NCI-H2196 treated with DMSO at 0.1 percent for 48 hours (cell line): ENCODE results near the gene RGS11.

ENCODE experiments used
- DNase-seq: peaks from one replicate; lab custom pipeline; 2025; ENCODE audit not compliant: unreplicated experiment; lab: John Stamatoyannopoulos, UW

Gene RGS11

DNA sequence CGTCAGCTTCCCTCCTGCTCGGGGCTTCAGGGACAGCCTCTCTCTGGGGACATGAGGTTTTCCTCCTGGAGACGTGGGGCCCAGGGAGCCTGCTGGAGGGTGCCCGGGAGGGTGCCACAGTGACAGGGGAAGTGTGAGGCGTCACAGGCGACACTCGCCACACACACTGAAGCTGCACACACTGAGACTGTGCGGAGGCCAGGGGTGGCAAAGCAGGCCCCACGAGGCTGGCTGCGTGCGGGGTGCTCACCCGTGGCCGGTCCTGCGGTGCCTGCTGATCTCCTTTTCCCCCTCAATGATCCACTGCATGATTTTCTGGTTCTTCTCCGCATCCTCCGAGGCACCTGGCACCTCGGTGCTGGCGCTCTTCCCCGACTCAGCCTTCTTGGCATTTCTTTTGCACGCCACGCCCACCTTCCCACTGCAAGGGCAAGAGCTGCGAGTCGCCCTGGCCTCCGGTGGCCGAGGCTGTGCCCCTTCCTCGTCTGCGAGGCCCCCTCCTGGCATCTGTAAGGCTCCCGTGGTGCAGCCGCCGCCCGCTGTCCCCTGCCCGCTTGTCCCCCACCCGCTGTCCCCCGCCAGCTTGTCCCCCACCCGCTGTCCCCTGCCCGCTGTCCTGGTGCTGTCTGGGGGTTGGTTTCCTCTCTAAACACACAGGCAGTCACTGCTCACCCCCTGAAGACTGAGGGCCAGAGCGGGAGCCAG lies 21.2 kb upstream of the RGS11 start:
- DNase-seq = no peak

DNA sequence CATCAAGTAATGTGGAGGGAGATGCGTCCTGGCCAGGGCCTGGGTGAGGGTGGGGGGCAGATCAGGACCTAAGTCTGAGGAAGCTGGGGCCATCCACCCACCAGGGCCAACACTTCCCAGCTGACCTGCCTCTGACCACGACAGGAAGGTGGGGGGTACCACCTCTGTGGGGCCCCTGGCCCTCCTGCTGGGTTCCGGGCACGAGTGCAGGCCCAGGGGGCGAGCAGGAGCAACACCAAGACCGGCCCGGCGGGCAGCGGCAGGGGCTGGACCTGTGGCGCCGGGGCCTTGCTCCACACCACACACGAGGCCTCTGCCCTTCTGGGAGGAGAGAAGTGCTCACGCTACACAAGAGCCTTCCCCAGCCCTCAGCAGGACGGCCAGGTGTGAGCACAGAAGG lies 20.5 kb upstream of the RGS11 start:
- no peak for DNase-seq

DNA sequence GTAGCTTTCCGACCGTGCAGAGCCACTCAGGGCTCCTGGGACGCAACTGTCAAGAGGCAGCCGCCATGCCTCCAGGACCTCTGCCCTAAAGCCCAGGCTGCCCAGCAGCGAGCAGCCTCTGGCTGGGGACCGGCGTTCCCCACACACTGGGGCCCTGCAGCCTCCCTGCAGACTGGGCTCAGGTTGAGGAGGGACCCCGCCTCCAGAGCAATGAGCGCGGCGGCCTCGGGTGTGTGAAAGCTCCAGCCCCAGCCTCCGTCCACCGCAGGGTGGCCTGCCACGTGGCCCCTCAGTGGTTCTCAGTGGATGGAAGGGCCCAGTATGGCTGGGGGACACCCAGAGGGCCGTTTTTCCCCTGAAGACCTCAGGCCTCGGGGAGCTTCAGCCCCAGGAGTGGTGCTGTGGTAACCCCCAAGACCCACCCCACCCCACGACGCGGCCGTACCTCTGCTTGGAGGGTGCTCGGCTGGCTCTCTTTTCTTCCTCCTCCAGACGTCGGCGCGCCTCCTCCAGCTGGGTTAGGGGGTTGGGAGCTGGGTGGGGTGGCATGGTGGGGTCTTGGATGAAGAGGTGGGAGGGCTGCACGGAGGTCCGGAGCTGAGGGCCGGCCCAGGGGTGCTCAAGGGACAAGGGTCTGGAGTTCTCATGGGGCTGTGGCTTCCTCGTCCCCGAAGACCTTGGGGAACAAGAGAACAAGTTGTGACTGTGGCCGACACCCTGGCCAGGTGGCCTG lies 17.5 kb upstream of the RGS11 start:
- no peak for DNase-seq

DNA sequence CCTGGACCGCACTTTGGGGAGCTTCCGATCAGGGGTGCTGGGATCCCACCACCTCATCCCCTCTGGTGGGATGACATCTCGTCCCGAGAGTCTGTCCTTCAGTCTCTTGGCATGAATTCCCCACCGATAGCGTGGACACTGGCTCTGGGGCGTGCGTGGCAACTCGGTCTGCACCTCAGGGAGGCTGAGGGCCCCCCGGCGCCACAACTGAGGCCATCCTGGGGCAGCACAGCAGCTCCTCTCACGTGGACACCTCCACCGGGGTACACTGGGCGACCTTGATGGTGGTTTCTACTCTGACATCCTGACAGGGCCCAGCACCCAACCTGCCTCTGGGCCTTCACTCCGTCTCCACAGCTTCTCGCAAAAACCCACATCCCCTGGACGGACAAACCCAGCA lies 15.8 kb upstream of the RGS11 start:
- no peak for DNase-seq

DNA sequence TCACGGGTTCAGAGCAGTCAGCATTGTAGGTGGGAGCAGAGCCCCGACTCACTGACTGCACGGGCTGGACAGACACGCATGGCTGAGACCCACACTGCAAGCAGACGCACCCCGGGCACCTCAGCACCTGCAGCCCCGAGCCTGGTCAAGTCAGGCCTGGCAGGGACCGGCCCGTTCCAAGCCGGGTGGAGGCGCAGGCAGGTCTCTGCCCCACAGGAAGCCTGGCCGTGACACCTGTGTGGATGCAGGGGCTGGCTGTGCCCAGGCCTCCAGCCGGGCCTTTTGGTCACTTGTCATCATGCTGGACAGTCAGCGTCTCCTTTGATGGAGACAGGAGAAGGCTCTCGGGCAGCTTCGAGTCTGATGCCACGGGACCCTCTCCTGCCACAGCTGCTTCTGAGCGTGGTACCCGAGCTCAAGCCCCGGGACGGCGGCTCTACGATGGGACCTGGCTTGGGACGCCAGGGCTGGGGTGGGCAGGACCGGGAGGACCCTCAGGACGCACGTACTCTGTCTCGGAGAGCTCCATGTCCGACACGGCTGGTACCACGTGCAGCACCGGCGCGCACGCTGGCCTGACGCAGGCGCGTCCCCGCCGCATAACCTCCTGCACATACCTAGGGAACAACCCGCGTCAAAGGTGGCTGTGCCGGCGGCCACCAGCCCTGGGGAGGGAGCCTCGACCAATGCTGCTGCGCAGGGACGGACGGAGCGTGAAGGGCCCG lies 15.1 kb upstream of the RGS11 start:
- DNase-seq = no peak

DNA sequence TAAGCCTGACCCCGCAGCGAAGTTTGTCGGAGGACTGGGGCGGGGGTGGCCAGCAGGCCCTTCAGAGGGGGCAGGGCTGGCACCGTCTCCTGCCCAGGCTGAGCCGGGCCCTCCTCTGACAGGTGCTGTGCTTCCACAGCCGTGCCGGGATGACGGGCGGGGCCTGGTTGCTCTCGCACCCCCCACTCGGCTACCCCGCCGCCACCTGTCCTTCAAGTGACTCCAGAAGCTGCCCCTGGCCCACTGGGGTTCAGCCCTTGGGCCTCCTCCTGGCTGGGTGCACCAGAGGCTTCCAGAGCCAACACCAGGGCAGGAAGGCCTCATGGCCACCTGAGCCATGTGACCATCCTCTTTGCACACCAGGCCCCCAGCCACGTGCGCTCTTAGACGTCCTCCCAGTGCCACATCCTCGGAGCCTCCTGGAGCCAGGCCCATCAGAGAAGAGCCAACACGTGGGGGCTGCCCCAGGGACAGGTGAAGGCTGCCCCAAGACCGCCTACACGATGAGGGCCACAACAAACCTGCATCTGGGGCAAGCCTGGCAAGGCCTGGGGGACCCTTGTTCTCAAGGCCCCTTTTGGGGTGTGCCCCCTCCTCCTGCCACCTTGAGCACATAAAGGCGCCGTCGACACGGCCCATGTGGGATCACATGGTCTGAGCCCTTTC lies 14.4 kb upstream of the RGS11 start:
- no peak for DNase-seq

DNA sequence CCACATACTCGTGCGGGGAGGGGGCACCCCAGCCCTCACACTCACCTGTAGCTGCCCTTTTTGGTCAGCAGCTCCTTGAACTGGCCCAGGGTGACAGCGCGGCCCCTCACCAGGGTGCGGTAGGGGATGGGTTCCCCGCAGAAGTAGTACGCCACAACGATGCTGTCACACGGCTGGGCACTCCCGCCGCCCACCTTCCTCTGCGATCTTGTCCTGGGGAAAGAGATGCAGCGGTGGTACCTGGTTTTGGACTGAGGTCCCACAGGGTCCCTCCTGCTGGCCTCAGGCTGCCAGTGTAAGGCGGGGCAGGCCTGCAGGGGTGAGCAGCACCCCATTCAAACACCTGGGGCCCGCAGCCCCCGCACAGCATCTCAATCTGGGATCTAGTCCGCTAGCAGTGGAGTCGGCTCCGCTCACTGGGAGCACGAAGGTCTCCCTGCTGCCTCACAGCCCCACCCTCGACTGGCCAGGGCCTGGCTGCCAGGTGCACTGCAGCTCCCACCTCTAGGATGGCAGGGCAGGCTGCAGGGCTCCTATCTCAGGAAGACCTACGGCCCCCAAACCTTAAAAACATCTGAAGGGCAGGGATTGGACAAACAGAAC lies 13.8 kb upstream of the RGS11 start:
- no peak for DNase-seq

DNA sequence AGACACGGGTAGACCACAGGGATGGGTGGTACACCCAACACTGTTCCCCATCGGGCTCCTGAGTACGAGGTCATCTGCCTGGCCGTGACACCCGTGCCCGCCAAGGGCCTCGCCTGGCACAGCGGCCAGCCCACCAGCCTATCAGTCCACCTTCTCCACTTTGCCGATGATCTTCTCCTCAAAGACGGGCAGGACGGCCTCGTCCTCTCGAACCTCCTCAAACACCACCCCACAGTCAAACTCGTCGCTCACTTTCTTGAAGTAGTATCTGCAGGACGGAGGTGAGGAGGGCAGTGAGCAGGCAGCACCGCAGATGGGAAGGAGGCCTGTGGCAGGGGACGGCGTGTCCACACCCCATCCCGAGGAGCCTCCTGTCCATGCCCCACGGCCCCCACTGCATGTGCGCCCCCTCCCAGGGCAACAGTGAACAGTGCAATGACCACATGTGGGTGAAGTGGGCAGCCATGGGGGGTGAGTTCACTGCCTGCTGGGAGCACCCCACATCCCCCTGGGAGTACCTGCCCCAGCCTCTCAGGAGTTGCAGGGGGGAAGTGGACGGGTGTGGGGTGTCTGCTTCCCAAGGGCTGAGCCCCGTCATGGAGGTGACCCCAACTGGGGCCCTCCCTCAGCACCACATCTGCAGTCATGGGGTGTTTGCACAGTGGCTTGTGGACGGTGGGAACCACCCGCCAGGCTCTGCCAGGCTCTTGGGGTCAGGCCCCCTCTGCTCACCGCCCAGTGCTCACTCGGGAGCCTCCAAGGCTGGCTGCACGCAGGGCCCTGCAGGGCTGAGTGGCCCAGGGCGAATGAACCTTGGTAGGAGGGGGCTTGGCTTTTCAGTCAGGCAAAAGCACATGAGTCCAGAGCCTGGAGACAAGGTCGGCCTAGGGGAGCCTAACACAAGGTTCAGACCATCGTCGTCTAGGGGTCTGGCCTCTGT lies 12.5 kb upstream of the RGS11 start:
- DNase-seq = no peak

DNA sequence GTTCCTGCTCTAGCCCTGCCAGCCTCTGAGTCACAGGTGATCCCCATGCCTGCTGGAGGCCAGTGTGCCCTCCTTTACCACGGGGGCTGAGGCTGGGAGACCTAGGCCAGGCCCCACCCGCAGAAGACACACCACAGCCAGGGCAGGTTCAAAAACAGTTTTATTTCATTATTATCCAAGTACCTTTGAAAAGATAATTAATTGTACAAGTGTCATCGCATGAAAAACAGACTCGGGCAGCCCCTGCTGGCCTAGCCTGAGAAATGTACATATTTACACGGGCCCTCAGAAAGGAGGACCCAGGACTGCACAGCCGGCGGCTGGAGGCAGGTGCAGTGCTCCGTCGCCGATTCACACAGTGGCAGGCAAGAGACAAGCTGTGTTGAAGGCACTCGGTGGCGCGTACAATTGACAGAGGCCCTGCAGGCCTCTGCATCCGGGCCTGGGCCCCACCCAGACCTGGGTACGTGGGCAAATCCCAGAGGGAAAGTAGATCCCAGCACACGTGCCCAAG lies 11.6 kb upstream of the RGS11 start:
- DNase-seq = peak; percentile 81

DNA sequence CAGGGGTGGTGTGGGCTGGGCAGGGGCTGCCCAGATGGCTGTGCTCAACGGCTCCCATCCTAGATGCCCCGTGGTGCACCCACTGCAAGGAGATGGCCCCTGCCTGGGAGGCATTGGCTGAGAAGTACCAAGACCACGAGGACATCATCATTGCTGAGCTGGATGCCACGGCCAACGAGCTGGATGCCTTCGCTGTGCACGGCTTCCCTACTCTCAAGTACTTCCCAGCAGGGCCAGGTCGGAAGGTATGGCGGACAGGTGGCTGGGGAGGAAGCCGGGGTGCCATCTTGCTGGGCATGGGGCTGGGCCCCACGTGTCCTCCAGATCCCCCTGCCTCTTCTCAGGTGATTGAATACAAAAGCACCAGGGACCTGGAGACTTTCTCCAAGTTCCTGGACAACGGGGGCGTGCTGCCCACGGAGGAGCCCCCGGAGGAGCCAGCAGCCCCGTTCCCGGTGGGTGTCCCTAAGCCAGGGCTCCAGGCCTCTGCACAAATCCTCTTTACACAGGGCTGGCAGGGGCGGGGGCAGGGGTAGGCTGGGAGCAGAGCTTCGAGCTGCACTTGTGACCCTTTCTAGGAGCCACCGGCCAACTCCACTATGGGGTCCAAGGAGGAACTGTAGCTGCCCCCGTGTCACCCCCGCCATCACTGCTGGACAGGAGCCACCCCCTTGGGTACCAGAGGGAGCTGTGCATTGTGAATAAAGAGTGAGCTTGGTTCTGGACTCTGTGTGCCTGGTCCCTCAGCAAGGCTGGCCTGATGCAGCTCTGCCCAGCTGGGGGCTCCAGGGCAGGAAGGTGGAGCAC lies 10.9 kb upstream of the RGS11 start:
- no peak for DNase-seq

DNA sequence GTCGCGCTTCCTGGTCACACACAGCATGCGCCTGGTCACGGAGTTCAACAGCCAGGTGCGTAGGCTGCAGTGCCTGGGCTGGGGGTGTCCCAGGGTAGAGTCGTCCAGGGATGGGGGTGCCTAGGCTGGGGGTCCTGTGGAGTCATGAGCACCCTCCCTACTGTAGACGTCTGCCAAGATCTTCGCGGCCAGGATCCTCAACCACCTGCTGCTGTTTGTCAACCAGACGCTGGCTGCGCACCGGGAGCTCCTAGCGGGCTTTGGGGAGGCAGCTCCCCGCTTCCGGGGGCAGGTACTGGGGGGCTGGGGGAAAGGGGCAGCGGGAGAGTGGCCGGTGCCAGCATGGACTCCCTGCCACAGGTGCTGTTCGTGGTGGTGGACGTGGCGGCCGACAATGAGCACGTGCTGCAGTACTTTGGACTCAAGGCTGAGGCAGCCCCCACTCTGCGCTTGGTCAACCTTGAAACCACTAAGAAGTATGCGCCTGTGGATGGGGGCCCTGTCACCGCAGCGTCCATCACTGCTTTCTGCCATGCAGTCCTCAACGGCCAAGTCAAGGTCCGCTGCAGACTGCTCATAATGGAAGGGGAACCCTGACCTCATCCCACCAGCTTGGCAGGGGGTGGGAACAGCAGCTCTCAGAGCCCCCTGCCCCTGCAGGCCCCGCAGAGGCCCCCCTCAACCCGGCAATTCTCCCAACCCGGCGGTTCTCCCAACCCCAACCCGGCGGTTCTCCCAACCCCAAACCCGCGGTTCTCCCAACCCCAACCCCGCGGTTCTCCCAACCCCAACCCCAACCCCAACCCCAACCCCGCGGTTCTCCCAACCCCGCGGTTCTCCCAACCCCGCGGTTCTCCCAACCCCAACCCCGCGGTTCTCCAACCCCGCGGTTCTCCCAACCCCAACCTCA lies 9.7 kb upstream of the RGS11 start:
- DNase-seq = no peak

DNA sequence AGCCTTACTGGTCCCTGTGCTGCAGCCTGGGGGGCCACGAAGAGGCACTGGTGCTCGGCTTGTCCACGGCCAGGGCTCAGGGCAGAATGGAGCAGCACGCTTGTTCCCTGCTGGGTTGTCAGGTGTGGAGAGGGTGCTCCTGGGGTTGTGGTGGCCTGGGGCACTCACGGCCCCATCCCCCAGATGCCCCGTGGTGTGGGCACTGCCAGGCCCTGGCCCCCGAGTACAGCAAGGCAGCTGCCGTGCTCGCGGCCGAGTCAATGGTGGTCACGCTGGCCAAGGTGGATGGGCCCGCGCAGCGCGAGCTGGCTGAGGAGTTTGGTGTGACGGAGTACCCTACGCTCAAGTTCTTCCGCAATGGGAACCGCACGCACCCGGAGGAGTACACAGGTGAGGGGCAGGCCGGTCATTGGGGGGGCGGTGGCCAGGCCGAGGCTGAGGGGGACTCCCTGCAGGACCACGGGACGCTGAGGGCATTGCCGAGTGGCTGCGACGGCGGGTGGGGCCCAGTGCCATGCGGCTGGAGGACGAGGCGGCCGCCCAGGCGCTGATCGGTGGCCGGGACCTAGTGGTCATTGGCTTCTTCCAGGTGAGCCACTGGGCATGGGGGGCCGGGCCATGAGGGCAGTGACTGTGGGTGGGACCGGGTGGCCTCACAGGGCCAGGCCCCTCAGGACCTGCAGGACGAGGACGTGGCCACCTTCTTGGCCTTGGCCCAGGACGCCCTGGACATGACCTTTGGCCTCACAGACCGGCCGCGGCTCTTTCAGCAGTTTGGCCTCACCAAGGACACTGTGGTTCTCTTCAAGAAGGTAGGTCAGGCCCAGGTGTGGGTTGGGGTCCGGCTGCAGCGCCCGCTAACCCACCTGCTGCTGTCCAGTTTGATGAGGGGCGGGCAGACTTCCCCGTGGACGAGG lies 8.7 kb upstream of the RGS11 start:
- DNase-seq = no peak

DNA sequence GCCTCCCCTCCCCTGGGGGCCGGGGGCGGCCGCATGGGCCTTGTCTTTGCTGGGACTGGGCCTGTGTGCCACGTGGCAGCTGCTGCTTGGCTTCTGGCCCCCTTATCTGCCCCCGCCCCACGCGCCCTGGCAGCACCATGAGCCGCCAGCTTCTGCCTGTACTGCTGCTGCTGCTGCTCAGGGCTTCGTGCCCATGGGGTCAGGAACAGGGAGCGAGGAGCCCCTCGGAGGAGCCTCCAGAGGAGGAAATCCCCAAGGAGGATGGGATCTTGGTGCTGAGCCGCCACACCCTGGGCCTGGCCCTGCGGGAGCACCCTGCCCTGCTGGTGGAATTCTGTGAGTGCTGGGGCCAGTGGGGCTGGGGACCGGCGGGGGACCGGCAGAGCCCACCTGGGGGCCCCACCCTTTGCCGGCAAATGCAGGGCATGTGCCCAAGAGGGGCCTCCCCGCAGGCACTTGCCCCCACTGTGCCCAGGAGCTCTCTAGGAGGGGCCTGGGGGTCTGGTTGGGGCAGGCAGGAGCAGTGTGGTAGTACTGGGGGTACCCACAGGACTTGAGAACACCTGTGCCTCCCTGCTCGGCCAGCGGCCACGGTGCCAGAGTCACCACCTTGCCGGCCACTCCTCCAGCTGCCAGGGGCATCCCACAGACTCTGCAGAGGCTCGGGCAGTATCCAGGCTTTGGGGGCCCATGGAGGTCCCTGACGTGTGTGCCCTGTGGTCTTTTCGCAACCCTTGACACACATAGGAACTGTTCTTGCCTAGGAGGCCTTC lies 7.5 kb upstream of the RGS11 start, which contains the start of gene PDIA2:
Gene PDIA2, plus strand, starts transcription at position 132 of the 773 bp plus-strand sequence. Its CDS starts 6 bp downstream, at position 138.
- no peak for DNase-seq

DNA sequence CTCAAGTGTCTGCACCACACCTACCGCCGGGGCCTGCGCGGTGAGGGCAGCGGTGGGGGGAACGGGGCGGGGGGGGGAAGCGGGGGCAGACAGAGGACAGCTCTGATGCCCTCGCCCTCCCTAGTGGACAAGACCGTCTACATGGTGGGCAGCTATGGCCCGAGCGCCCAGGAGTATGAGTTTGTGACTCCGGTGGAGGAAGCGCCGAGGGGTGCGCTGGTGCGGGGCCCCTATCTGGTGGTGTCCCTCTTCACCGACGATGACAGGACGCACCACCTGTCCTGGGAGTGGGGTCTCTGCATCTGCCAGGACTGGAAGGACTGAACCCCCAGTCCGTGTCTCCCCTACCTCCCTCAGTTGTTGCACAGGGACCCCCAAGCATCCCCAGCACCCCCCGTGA lies 6.7 kb upstream of the RGS11 start:
- no peak for DNase-seq

DNA sequence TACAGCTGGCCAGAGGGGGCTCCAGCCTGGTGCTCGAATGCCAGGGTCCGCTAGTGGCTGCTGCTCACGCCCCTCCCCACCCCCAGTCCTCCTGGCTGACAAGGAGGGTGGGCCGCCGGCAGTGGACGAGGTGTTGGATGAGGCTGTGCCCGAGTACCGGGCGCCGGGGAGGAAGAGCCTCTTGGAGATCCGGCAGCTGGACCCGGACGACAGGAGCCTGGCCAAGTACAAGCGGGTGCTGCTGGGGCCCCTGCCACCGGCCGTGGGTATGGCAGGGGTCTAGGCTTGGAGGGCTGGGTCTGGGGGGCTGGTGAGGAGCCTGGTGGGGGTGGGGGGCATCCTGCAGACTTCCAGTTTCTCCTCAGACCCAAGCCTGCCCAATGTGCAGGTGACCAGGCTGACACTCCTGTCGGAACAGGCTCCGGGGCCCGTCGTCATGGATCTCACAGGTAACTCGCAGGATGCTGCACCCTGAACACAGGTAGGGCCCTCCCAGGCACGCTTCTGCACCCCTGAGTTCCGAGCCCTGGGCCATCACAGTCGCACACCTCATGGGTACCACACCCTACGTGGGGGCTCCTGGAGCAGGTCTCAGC lies 6.0 kb upstream of the RGS11 start:
- no peak for DNase-seq
